NCI-H1930 (cell line): ENCODE measurements around the gene FAM98C.

Experiments
- DNase-seq, 2 experiments: peaks; one replicate each; lab custom pipeline; 2025; lab: John Stamatoyannopoulos, UW

The FAM98C gene

GRCh38 chr19:38457690-38458405 is 55.0 kb downstream of the FAM98C start:
- DNase-seq = no peak
